HG02623 (cell line): Measurements from ENCODE around the gene SNX27.
"Not testable (repeated sequence)": the region's sequence is repeated elsewhere in the genome, so short reads cannot be mapped to it uniquely, and the experiment has no call there.

Experiments
- ATAC-seq: cut with Tn5 transposase; IDR thresholded peaks from one replicate; pipeline ENCODE4 v1.9.1; 2021; ENCODE audit warnings: moderate library complexity; ENCODE audit not compliant: unreplicated experiment

The SNX27 gene

GRCh38 chr1:151718666-151719065, 106.8 kb downstream of the SNX27 start:
- no peak for ATAC-seq

GRCh38 chr1:151720125-151720524, 108.3 kb downstream of the SNX27 start:
- ATAC-seq, result no peak

GRCh38 chr1:151720554-151720953, 108.7 kb downstream of the SNX27 start:
- ATAC-seq, result no peak

GRCh38 chr1:151720974-151721787, 109.3 kb downstream of the SNX27 start, which contains the start of gene RIIAD1:
RIIAD1 (plus strand) TSS chr1:151721522; CDS start chr1:151721537, 15 bp downstream.
- ATAC-seq, result no peak

GRCh38 chr1:151721788-151722510, 110.1 kb downstream of the SNX27 start:
- ATAC-seq, result no peak

- ATAC-seq, result no peak
These were observed 112.0 kb downstream of the SNX27 start for GRCh38 chr1:151723726-151724370.

- no peak for ATAC-seq
These were observed 116.6 kb downstream of the SNX27 start for GRCh38 chr1:151728151-151729054.

- no peak for ATAC-seq
These were observed 117.5 kb downstream of the SNX27 start for GRCh38 chr1:151729157-151729965.

GRCh38 chr1:151729966-151730291, 118.1 kb downstream of the SNX27 start:
- no peak for ATAC-seq

- no peak for ATAC-seq
These were observed 121.3 kb downstream of the SNX27 start for GRCh38 chr1:151733126-151733525.

GRCh38 chr1:151733995-151734394, 122.1 kb downstream of the SNX27 start:
- not testable (repeated sequence) for ATAC-seq

- ATAC-seq, result no peak
These were observed 125.2 kb downstream of the SNX27 start for GRCh38 chr1:151737026-151737425.

- no peak for ATAC-seq
These were observed 125.6 kb downstream of the SNX27 start for GRCh38 chr1:151737479-151737878.

- no peak for ATAC-seq
These were observed 127.9 kb downstream of the SNX27 start for GRCh38 chr1:151739590-151740355.

GRCh38 chr1:151741516-151741915, 129.7 kb downstream of the SNX27 start:
- ATAC-seq, result no peak
